D721Med (cell line): ENCODE measurements around the gene KLHL25.

Source experiments
- DNase-seq: peaks from one replicate; pipeline ENCODE4 v3.0.0; 2011; ENCODE audit warnings: low spot score; ENCODE audit not compliant: insufficient read length
- FAIRE-seq: peaks from 2 replicates; lab custom pipeline; 2011; peaks lifted over from hg19 to GRCh38; lab: Jason Lieb, UNC
- CTCF ChIP-seq: IDR thresholded peaks from 2 replicates; pipeline ENCODE4 v1.5.1; 2012; ENCODE audit warnings: mild to moderate bottlenecking, control low read depth; ENCODE audit not compliant: insufficient read depth; ENCODE audit errors: missing control alignments

Gene KLHL25

GRCh38 chr15:85722374-85723152 lies 72.2 kb downstream of the KLHL25 start:
- no peak for TF ChIP-seq CTCF
- FAIRE-seq: no peak
- DNase-seq: no peak

- no peak for FAIRE-seq
- no peak for DNase-seq
- TF ChIP-seq CTCF: no peak
These were observed 75.7 kb downstream of the KLHL25 start for GRCh38 chr15:85718981-85719380.

- FAIRE-seq (no peak), DNase-seq (no peak)
- TF ChIP-seq CTCF: no peak
These were observed 76.3 kb downstream of the KLHL25 start for GRCh38 chr15:85718271-85718971.

- TF ChIP-seq CTCF: no peak
- DNase-seq (no peak), FAIRE-seq (no peak)
These were observed 77.5 kb downstream of the KLHL25 start for GRCh38 chr15:85717212-85717611.

- FAIRE-seq: no peak
- DNase-seq: no peak
- no peak for TF ChIP-seq CTCF
These were observed 78.5 kb downstream of the KLHL25 start for GRCh38 chr15:85716261-85716660.

GRCh38 chr15:85711580-85712192 lies 83.0 kb downstream of the KLHL25 start:
- no peak for FAIRE-seq
- TF ChIP-seq CTCF: no peak
- DNase-seq: no peak
